ENCODE measurements around the gene PRKAG2. TPM values are rescaled to one million over a fixed set of nuclear protein-coding genes. Genes with fewer than 3 reads are reported as not detected.

Gene PRKAG2
- total RNA-seq, 3 donors from 2014 or later: 32.3 to 56.6 (median 34.4) TPM

DNA sequence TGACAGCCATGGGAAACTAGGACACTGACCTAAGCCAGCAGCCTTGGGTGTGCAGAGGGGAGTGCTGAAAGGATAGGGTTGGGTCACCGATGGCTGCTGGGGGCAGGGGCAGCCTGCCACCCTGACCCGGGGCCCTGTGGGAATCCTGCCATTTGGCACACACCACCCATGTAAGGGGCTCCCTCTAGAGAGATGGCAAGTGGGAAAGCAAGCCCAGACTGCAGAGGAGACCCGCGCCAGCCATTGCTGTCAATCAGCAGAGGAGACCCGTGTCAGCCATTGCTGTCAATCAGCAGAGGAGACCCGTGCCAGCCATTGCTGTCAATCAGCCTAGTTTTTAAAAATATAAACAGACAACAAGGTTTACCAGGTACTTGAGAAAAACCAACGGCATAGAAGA lies 27.4 kb upstream of the PRKAG2 start:
- TF ChIP-seq POLR2AphosphoS5 (IDR thresholded peaks at IDR 0.05) (no peak), POLR2A (IDR thresholded peaks at IDR 0.05) (no peak)
- TF ChIP-seq, protein P1, sequence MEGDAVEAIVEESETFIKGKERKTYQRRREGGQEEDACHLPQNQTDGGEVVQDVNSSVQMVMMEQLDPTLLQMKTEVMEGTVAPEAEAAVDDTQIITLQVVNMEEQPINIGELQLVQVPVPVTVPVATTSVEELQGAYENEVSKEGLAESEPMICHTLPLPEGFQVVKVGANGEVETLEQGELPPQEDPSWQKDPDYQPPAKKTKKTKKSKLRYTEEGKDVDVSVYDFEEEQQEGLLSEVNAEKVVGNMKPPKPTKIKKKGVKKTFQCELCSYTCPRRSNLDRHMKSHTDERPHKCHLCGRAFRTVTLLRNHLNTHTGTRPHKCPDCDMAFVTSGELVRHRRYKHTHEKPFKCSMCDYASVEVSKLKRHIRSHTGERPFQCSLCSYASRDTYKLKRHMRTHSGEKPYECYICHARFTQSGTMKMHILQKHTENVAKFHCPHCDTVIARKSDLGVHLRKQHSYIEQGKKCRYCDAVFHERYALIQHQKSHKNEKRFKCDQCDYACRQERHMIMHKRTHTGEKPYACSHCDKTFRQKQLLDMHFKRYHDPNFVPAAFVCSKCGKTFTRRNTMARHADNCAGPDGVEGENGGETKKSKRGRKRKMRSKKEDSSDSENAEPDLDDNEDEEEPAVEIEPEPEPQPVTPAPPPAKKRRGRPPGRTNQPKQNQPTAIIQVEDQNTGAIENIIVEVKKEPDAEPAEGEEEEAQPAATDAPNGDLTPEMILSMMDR (IDR thresholded peaks at IDR 0.05): no peak
- Histone ChIP-seq H3K36me3 (no peaks in the 10 kb centered on the region), H3K4me1 (no peaks in the 10 kb centered on the region), H3K27ac (no peak overlapping the region), H3K27me3 (no peaks in the 10 kb centered on the region), H3K4me3 (no peak overlapping the region), H3K9me3 (no peaks in the 10 kb centered on the region)
- no peak for DNase-seq (ENCODE audit: low spot score in 2 of 2)
- intact Hi-C loops (cut with DNase I; ENCODE audit: low total_unique reads): no loop called here

DNA sequence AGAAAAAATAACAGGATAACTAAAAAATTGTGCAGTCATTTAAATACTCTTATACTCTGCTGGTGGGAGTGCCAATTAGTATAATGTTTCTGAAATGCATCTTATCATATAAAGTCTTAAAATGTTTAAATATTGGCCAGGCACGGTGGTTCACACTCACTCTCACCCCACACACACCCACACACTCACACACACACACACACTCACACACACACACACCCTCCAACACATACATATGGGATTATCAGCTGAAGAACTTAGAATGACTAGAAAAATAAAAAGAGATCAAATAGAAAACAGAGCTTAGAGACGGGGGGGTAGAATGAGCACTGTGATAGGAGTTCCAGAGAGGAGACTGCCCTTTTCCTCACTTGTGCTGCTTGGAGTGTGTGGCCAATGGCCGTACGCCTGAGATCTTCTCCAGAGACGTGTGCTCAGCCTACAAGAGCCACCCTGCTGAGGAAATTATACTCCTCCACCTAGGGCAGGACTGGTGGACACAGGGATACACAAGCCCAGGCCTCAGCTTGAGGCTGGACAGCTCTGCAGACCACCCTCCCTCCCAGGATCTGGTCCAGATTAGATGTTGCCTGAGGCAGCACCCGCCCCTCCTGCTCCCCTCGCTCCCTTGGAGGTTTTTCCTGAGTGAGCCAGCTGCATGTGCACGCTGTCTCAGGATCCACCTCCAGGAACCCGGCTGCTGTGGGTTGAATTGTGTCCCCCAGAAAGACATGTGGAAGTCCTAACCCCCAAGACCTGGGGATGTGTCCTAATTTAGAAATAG lies 26.5 kb upstream of the PRKAG2 start:
- Histone ChIP-seq H3K9me3 (no peaks in the 10 kb centered on the region), H3K4me1 (no peaks in the 10 kb centered on the region), H3K27me3 (no peaks in the 10 kb centered on the region), H3K27ac (no peak overlapping the region), H3K36me3 (no peaks in the 10 kb centered on the region), H3K4me3 (no peak overlapping the region)
- no peak for TF ChIP-seq POLR2A (IDR thresholded peaks at IDR 0.05)
- no peak for TF ChIP-seq POLR2AphosphoS5 (IDR thresholded peaks at IDR 0.05)
- TF ChIP-seq, protein P1 (IDR thresholded peaks at IDR 0.05): no peak
- no peak for DNase-seq (ENCODE audit: low spot score in 2 of 2)
- intact Hi-C loops (cut with DNase I; ENCODE audit: low total_unique reads): no loop called here

GRCh38 chr7:151902311-151902710 lies 25.4 kb upstream of the PRKAG2 start:
- H3K4me1 ChIP-seq: no peaks in the 10 kb centered on the region
- H3K9me3 ChIP-seq: no peaks in the 10 kb centered on the region
- no peaks in the 10 kb centered on the region for H3K27me3 ChIP-seq
- no peaks in the 10 kb centered on the region for H3K36me3 ChIP-seq
- DNase-seq (ENCODE audit: low spot score in 2 of 2): no peak
- intact Hi-C loops (cut with DNase I; ENCODE audit: low total_unique reads): no loop called here
- no peak overlapping the region for H3K4me3 ChIP-seq
- no peak for TF ChIP-seq POLR2AphosphoS5 (IDR thresholded peaks at IDR 0.05)
- TF ChIP-seq POLR2A (IDR thresholded peaks at IDR 0.05): no peak
- TF ChIP-seq, protein P1 (IDR thresholded peaks at IDR 0.05): no peak
- no peak overlapping the region for H3K27ac ChIP-seq

DNA sequence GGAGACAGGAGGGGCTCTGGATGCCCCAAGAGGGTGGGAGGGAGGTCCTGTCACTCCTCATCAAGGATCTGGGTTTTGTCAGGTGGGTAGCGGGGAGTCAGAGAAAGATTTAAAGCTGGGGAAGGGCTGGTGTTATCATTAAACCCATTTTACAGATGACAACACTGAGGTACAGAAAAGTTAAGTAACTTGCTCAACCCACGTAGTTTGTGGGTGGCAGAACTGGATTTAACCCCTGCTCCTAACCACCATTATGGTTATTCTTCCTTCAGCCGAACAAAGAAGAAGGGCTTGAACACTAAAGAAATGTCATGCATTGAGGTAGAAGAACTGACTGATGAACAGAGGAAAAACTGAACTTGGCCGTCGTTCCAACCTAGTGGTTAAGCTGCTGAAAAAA lies 24.9 kb upstream of the PRKAG2 start:
- H3K27ac ChIP-seq: no peak overlapping the region

More for the DNA sequence above, 24.9 kb upstream of the PRKAG2 start:
- Histone ChIP-seq H3K27me3 (no peaks in the 10 kb centered on the region), H3K36me3 (no peaks in the 10 kb centered on the region), H3K9me3 (no peaks in the 10 kb centered on the region), H3K4me3 (no peak overlapping the region), H3K4me1 (no peaks in the 10 kb centered on the region)
- no peak for DNase-seq (ENCODE audit: low spot score in 2 of 2)
- TF ChIP-seq, protein P1 (IDR thresholded peaks at IDR 0.05): no peak
- TF ChIP-seq POLR2A (IDR thresholded peaks at IDR 0.05) (no peak), POLR2AphosphoS5 (IDR thresholded peaks at IDR 0.05) (no peak)
- intact Hi-C loops (cut with DNase I; ENCODE audit: low total_unique reads): no loop called here

Data from breast epithelium (tissue), 4 donors.